ENCODE measurements around the gene HIVEP1.
A peak's percentile ranks its signal among the peaks of the same experiment; 100 is the strongest.

The HIVEP1 gene

GRCh38 chr6:12112540-12113189, 100.6 kb downstream of the HIVEP1 start:
- DNase-seq (ENCODE audit: insufficient read length) (no peak), FAIRE-seq (peak; percentile 85)
- TF ChIP-seq POLR2AphosphoS5 (IDR thresholded peaks at IDR 0.05; ENCODE audit: low read depth, low read length), result no peak
- TF ChIP-seq POLR2A (IDR thresholded peaks at IDR 0.05; ENCODE audit: low read depth, low read length), result no peak
- TF ChIP-seq TAF1 (IDR thresholded peaks at IDR 0.05; ENCODE audit: borderline replicate concordance, low read depth, low read length), result no peak

- no peak for FAIRE-seq
- TF ChIP-seq POLR2AphosphoS5 (IDR thresholded peaks at IDR 0.05; ENCODE audit: low read depth, low read length), result 0 out of 2 replicates have a peak, but pooled peaks have one; percentile 45
- no peak for TF ChIP-seq TAF1 (IDR thresholded peaks at IDR 0.05; ENCODE audit: borderline replicate concordance, low read depth, low read length)
- TF ChIP-seq POLR2A (IDR thresholded peaks at IDR 0.05; ENCODE audit: low read depth, low read length), result peak; percentile 25; the same call in 1 of the 2 replicates
- peak; percentile 19 for DNase-seq (ENCODE audit: insufficient read length)
These were observed 101.1 kb downstream of the HIVEP1 start for GRCh38 chr6:12113190-12113577.

GRCh38 chr6:12114055-12114503, 102.0 kb downstream of the HIVEP1 start:
- FAIRE-seq (peak; percentile 5), DNase-seq (ENCODE audit: insufficient read length) (no peak)
- TF ChIP-seq POLR2A (IDR thresholded peaks at IDR 0.05; ENCODE audit: low read depth, low read length), result 0 out of 2 replicates have a peak, but pooled peaks have one; percentile 6
- TF ChIP-seq TAF1 (IDR thresholded peaks at IDR 0.05; ENCODE audit: borderline replicate concordance, low read depth, low read length), result no peak

- TF ChIP-seq POLR2AphosphoS5 (IDR thresholded peaks at IDR 0.05; ENCODE audit: low read depth, low read length) (no peak), TAF1 (IDR thresholded peaks at IDR 0.05; ENCODE audit: borderline replicate concordance, low read depth, low read length) (no peak), POLR2A (IDR thresholded peaks at IDR 0.05; ENCODE audit: low read depth, low read length) (no peak)
- peak; percentile 88 for FAIRE-seq
- no peak for DNase-seq (ENCODE audit: insufficient read length)
These were observed 102.9 kb downstream of the HIVEP1 start for GRCh38 chr6:12115001-12115400.

DNA sequence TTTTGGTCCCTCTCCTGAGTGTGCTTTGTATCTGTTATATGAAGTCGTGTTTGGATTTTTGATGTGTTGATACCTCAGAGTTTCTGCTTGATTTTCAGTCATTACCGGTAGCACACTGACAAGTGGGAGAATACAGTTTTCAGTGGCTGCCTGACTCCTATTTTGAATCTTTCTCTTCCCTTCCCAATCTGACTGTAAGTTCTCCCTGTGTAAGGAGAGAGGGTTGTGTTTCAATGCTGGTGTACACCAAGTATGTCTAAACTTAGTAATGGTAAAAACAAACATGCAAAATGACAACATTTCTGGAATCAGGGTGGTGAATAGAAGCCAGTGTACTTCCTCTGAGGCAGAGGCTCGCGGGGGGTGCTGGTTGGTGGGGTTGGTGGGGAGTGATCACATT, 103.4 kb downstream of the HIVEP1 start:
- no peak for DNase-seq (ENCODE audit: insufficient read length)
- TF ChIP-seq POLR2AphosphoS5 (IDR thresholded peaks at IDR 0.05; ENCODE audit: low read depth, low read length) (no peak), POLR2A (IDR thresholded peaks at IDR 0.05; ENCODE audit: low read depth, low read length) (no peak), TAF1 (IDR thresholded peaks at IDR 0.05; ENCODE audit: borderline replicate concordance, low read depth, low read length) (no peak)
- FAIRE-seq, result peak; percentile 84

GRCh38 chr6:12116264-12116800, 104.2 kb downstream of the HIVEP1 start:
- FAIRE-seq, result peak; percentile 87
- DNase-seq (ENCODE audit: insufficient read length), result no peak
- TF ChIP-seq TAF1 (IDR thresholded peaks at IDR 0.05; ENCODE audit: borderline replicate concordance, low read depth, low read length) (no peak), POLR2AphosphoS5 (IDR thresholded peaks at IDR 0.05; ENCODE audit: low read depth, low read length) (no peak), POLR2A (IDR thresholded peaks at IDR 0.05; ENCODE audit: low read depth, low read length) (no peak)

GRCh38 chr6:12116978-12117377, 104.9 kb downstream of the HIVEP1 start:
- DNase-seq (ENCODE audit: insufficient read length) (no peak), FAIRE-seq (no peak)
- TF ChIP-seq POLR2A (IDR thresholded peaks at IDR 0.05; ENCODE audit: low read depth, low read length), result no peak

DNA sequence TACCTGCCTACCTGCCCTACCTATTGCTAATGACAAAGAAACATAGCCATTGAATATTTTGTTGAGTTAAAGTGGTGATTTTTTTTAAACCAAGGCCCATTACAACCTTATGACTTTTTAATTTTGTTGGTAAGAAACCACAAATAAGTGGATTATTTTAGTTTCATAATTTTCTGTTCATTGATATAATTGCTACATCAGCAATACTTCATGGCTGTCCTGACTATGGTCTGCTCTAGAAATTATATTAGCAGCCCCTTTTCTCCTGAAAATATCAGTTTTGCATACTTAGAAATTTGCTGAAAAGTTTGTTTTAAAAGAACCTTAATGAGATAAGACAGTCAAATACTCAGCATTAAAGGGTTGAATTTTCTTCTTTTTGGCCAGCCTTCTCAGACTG, 106.5 kb downstream of the HIVEP1 start:
- no peak for FAIRE-seq
- no peak for DNase-seq (ENCODE audit: insufficient read length)
- TF ChIP-seq TAF1 (IDR thresholded peaks at IDR 0.05; ENCODE audit: borderline replicate concordance, low read depth, low read length) (no peak), POLR2A (IDR thresholded peaks at IDR 0.05; ENCODE audit: low read depth, low read length) (no peak), POLR2AphosphoS5 (IDR thresholded peaks at IDR 0.05; ENCODE audit: low read depth, low read length) (no peak)

DNA sequence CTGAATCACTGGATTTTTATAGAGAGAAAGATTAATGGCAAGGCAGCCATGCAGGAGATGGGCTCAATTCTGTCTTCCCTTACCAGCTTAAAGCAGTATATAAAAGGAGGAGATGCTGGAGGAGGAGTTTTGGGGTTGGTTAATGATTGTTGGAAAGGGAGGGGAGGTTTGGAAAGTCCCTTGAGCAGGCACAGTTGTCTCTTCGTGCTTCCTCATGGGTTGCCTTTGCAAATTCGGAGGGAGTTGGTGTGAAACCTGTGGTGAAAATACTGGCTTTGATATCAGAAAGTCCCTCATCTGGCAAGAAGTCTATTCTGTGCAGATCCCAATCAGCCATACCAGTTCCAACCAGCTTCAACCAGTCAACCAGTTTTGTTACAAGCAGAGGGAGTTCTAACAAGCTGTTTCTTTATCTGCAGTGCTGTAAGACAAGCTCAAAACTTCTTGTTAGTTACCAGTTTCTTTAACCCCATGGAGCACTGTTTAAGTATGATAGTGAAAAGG, 107.0 kb downstream of the HIVEP1 start:
- TF ChIP-seq TAF1 (IDR thresholded peaks at IDR 0.05; ENCODE audit: borderline replicate concordance, low read depth, low read length) (no peak), POLR2AphosphoS5 (IDR thresholded peaks at IDR 0.05; ENCODE audit: low read depth, low read length) (no peak), POLR2A (IDR thresholded peaks at IDR 0.05; ENCODE audit: low read depth, low read length) (no peak; the same call in 1 of the 2 replicates)
- DNase-seq (ENCODE audit: insufficient read length) (no peak), FAIRE-seq (peak; percentile 97)

- FAIRE-seq, result peak; percentile 30
- TF ChIP-seq POLR2AphosphoS5 (IDR thresholded peaks at IDR 0.05; ENCODE audit: low read depth, low read length) (no peak), POLR2A (IDR thresholded peaks at IDR 0.05; ENCODE audit: low read depth, low read length) (no peak), TAF1 (IDR thresholded peaks at IDR 0.05; ENCODE audit: borderline replicate concordance, low read depth, low read length) (no peak)
- no peak for DNase-seq (ENCODE audit: insufficient read length)
These were observed 113.3 kb downstream of the HIVEP1 start for GRCh38 chr6:12125396-12125795.

GRCh38 chr6:12126051-12126450, 113.9 kb downstream of the HIVEP1 start:
- FAIRE-seq (no peak), DNase-seq (ENCODE audit: insufficient read length) (no peak)
- TF ChIP-seq TAF1 (IDR thresholded peaks at IDR 0.05; ENCODE audit: borderline replicate concordance, low read depth, low read length) (no peak), POLR2A (IDR thresholded peaks at IDR 0.05; ENCODE audit: low read depth, low read length) (no peak), POLR2AphosphoS5 (IDR thresholded peaks at IDR 0.05; ENCODE audit: low read depth, low read length) (no peak)

GRCh38 chr6:12129523-12129922, 117.4 kb downstream of the HIVEP1 start:
- FAIRE-seq, result no peak
- TF ChIP-seq POLR2A (IDR thresholded peaks at IDR 0.05; ENCODE audit: low read depth, low read length) (no peak), TAF1 (IDR thresholded peaks at IDR 0.05; ENCODE audit: borderline replicate concordance, low read depth, low read length) (no peak), POLR2AphosphoS5 (IDR thresholded peaks at IDR 0.05; ENCODE audit: low read depth, low read length) (no peak)
- DNase-seq (ENCODE audit: insufficient read length), result no peak

Measured in GM12892 (cell line).